Left forelimb (tissue), 1 donor: ENCODE measurements around the gene SLC25A13.
"Not testable (repeated sequence)": the region's sequence is repeated elsewhere in the genome, so short reads cannot be mapped to it uniquely, and the experiment has no call there.

Source experiments
- DNase-seq: peaks from one replicate; pipeline ENCODE4 v3.0.0-alpha.2; 2018; ENCODE audit warnings: low spot score

The SLC25A13 gene

DNA sequence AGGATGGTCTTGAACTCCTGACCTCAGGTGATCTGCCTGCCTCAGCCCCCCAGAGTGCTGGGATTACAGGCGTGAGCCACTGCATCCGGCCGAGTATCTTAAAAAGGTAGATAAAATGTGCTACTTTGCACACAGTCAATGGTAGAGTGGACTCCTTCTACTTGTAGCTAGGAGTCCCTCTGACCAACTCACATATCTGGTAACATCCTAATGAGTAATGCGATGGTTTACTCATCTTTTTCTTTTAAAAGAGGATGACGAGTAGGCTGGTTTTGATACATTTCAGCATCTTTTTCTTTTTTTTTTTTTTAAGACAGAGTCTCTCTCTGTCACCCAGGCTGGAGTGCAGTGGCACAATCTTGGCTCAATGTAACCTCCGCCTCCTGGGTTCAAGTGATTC lies 167.4 kb downstream of the SLC25A13 start:
- not testable (repeated sequence) for DNase-seq

DNA sequence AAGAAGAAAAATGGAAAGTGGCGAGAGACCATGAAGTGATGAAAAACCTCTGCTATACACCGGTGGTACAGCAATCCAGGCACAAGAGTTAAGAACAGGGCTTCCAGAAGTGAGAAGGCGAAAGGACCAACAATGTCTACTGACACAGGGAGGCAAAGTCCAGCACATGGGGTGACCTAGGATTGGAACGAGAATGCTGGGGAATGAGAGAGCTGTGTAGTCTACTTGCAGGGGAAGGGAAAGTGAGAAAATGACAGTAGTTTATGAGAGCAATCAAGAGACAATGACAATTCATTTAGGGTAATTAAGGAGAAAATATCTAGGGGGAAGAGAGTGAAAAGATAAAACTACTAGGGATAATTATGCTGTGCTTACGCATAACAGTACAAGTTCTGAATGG lies 169.2 kb downstream of the SLC25A13 start:
- DNase-seq, result no peak

DNA sequence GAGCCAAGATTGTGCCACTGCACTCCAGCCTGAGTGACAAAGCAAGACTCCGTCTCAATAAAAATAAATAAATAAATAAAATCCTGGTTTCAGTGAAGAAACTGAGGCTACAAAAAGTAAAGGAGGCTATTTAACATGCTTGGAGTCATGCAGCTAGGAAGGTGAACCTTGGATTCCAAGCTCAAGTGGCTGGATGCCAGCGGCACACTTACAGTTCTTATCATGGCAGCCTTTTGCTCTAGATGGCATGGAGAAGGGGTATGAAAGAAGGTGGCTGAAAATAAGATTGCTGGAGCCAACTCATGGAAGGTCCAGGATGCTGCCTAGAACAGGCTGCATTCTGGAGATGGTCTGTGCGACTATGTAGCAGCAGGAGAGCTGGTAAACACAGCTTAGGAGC lies 170.0 kb downstream of the SLC25A13 start:
- DNase-seq, result no peak

DNA sequence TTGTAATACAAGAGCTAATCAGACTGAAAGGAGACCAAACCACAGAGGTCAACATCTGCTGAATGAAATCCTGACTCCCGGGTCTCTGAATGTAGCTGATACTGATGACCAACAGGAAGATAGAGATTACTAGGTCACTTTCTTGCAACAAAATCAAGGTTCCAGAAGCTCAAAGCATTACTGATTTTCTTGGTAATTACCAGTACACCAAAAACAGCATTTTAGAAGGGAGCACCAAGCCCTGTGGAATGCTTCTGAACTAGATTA lies 177.7 kb downstream of the SLC25A13 start:
- DNase-seq, result no peak

DNA sequence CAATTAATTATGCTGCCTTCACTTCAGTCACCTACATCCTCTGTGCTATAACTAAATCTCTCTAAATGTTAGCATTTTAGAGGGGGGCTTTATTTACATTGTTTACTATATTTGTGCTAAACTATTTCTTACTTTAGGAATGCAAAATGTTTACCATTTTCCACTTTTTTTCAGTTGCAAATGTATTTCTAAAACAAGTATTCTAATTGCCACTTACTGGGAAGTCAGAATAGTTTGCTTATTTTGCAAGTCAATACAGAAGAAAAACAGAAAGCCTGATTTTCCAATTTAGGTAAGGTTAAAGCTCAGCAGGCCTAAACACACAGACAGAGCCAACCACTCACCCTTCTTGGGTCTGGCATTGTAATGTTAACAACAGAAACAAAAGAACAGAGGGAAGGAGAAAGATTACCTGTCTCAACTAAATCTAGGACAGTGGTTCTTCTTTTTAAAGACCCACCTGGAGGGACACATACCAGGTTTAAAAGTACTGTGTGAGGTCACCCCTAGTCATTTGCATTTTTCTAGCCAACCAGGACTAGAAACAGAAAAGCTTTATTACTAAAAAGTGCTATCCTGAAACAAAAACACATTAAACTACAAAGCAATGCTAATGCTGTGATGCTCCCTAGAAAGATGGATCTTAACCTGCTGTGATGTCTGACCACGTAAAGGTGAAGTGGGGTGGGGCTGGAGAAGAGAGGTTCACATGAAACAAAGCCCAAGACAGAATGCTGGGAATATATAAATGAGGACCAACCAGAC lies 178.2 kb downstream of the SLC25A13 start:
- DNase-seq, result no peak

DNA sequence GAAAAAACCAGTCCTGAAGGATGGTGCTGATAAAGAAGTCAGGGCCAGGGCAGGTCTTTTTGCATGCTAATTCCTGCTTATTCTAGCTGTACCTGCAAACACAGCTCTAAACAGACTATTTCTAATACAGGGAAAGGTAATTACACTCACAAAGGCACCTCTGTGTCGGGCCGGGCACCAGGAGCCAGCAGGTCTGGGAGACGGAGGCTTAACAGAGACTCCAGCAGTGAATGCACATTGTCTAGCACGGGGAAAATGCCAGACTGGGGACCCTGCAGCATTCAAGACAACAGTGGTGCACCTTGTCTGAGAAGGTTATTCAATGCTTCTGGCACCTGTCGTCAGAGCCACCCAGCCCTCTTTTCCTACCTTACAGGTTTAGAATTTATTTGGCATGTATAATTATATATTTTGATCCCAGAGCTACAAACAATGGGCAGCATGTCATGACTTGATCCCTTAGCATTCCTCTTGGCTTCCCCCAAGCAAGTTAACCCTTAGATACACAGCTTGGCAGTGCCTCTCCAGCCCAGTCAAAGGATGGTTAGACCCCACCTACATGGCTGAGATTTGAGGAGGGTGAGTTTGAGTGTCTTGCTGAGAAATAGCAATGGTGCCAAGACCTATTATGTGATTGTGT lies 185.2 kb downstream of the SLC25A13 start:
- DNase-seq, result no peak

DNA sequence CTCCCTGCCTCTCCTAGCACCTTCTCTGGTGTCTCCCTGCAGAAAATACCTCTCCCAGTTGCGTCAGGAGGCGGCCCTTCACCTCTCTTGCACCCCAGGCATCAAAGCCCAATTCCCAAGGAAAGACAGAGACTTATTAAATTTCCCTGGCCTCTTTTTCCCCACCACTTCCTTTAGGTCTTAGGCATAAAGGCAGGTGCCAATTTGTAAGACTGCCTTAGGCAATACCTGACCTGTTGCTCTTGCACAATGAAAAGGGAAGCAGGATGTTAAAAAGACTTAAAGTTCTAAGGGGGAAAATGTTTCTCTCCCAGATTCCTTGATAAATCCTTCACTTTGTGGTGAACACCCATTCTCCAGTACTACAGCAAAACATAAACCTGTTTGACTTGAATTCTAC lies 186.7 kb downstream of the SLC25A13 start:
- DNase-seq, result no peak

DNA sequence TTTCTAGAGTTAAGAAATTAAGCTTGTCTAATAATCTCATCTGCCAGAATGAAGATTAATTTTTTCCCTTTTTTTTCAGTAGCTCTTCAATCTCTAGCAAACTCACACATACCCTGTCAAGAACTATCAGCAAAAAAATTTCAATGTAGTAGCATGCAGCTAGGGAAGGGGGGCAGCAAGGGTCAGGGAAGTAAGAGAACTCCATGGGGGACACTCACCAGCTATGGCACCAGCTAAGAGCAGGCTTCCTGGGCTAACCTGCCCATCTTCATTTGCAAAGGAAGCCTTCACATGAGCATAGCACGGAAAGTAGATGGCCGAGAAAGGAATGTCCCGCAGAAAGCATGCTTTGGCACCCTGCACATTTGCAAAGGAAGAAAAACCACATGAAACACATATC lies 190.4 kb downstream of the SLC25A13 start:
- no peak for DNase-seq

DNA sequence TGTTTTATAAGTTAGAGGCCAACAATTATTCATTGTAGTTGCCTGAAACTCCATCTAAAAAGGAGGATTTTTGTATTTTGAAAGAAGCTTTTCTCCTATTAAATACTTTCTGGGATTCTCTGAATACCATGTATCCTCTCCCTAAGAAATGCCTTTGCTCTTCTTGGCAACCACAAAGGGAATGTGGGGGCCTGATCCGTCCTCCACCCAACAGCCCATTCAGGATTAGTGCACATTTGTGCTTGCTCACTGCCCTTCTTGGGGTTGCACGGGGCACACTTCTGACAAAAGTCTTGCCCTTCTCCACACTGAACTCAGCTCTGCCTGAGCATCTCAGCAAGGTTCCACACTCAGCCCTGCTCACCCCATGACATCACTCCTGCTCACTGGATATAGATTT lies 194.2 kb downstream of the SLC25A13 start:
- no peak for DNase-seq

DNA sequence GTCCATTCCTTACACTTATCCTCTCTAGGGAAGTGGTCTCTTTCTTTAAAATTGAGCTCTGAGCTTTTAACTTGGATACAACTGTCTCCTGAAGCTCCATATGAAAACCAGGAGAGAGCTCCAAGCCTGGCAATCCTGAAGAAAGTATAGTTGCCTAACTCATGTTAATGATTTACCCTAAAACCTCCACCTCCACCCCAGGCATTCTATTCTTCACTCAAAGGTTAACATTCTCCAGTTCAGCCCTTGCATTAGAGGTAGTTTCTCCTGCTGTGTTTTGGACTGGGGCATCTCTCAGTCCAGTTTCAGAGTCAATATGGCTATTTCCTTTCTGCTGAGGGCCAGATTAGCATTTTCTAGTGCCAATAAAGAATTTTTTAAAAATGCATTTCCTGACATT lies 195.5 kb downstream of the SLC25A13 start:
- no peak for DNase-seq

DNA sequence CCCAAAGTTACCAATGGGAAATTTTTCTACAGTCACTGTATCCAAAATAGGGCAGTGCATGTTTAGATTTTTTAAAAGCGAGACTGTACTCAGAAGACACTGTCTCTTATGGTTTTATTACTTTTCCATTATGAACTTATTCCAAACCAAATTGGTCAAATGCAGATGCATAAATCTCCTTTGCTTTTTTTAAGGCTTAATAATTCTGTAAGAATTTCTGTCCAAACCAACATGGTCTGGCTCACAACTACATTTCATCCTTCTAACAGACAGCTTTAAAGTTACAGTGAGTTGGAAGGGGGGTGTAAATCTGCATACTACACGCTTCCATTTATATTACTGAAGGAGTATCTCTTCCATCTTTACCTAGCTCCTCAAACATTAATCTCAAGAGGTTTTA lies 199.2 kb downstream of the SLC25A13 start:
- DNase-seq, result no peak

DNA sequence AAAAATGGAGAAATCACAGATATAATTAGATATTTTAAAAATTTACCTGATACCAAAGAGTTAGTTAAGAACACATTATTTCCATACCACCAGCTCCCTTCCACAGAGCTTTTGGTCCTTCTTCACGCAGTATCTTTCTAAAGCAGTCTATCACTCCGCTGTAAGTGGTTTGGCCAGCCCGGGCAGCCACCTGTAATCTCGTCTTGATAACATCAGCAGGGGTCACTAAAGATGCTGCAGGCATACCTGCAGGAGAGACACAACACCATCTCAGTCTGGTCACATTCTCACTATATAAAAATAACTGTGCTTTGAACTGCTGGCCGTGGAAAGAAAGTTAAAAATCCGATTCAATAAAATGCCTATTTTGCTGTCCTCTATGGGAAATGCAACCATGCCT lies 200.1 kb downstream of the SLC25A13 start:
- DNase-seq, result no peak

DNA sequence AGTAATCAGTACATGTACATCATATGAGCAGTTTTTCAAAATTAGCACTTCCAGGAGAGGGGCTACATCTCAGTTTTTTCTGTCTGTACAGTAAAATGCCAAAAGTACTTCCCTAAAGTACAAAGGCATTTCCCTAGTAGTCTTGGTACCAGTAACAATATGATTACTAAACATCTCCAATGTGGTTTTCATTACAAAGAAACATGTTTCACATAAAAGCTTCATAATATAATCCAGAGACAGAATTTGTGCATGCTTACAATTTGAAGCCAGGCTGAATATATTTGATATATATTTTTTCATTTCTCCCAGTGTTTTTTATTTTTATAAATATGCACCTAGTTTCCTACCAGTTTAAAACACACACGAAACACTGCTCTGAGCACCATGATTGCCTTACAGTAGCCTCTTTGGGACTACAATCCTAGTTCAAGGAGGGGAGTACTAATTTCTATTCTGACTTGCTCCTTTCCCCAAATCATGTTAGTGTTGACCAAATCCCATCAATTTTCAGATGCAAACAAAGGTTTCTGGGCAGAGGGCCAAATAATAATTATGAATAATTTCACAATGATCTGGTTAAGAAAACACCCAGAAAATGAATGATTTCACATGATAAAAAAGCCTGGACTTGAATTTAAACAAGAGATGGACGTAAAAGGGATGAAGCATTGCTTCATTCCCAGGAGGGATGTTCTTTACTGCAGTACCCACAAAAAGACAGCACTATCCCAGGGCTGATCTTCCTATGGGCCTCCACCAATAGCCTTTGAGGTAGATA lies 201.3 kb downstream of the SLC25A13 start:
- DNase-seq, result no peak

DNA sequence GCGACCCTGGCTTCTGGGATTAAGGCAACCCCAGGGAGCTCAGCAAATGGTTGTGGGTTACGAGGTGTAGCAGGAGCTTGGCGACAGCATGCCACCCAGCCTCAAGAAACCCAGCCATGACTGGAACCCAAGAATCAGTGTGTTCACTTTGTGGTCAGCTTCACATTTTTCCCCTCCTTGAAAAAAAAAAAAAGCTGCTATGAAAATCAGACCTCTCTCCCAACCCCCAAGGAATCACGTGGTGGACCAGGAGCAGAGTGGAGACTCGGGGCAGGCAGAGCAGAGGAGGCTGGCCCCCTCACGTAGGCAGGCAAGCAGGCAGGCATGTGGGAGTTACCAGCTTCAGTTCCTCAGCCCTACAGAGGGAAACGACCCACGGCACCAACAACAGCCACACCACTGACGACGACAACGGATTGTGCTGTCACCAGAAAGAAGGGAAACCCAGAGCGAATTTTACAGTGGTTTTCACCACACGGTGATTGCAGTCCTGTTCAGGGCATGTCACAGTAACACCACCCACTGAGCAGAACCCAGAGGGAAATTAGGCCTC lies 203.4 kb downstream of the SLC25A13 start:
- no peak for DNase-seq

DNA sequence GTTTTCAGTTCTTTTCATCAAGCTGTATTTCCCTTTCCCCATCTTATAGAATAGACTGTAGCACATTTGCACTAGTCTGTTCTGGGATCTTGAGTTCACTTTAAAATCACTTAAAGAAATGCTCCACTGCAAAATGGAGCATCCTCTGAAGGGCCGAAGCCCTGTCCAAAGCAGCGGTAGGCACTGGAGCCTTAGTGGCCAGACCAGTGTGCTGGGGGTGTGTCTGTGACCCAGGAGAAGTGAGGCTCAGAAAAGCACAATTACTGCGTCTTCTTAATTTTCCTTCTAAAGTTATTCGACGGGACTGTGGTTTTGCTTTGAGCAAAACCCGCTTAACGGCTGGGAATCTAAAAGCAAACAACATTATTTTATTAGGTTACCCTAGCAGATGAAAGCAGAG lies 205.7 kb downstream of the SLC25A13 start:
- DNase-seq, result no peak

DNA sequence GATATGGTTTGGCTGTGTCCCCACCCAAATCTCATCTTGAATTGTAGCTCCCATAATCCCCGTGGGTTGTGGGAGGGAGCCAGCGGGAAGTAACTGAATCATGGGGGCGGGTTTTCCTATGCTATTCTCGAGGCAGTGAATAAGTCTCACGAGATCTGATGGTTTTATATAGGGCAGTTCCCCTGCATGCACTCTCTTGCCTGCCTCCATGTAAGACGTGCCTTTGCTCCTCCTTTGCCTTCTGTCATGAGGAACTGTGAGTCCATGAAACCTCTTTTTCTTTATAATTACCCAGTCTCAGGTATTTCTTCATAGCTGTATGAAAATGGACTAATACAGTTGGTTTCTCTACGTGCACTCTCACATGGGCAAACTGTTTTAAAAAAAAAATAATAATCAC lies 207.7 kb downstream of the SLC25A13 start:
- DNase-seq, result no peak

DNA sequence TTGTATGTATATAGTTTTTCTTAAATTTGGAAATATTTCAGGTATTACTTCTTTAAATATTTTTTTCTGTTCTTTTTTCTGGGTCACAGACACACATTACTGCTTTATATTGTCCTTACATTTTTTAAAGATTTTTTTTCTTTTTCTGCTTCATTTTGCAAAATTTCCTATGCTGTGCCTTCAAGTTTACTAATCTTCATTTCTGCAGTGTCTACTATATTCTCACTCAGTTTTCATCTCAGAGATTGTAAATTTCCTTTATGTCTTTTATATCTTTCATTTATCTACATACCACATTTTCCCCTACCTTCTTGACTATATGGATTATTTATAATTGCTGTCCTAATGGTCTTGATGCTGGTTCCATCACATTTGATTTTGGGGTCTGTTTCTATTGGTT lies 210.5 kb downstream of the SLC25A13 start:
- DNase-seq, result no peak

DNA sequence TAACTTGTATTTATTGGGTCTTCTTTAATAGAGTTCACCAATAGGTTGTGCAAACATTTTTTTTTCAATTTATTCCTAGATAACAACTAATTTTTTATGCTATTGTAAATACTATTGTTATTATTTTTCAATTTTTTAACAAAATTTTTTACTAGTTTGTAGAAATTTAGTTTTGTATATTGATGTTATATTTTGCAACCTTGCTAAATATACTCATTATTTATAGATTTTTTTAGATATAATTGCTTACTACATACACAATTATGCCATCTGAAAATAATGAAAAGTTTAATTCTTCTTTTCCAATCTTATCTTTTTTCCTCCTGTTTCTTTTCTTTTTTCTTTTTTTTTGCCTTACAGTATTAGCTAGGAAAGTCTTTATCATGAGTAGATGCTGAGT lies 216.9 kb downstream of the SLC25A13 start:
- no peak for DNase-seq

DNA sequence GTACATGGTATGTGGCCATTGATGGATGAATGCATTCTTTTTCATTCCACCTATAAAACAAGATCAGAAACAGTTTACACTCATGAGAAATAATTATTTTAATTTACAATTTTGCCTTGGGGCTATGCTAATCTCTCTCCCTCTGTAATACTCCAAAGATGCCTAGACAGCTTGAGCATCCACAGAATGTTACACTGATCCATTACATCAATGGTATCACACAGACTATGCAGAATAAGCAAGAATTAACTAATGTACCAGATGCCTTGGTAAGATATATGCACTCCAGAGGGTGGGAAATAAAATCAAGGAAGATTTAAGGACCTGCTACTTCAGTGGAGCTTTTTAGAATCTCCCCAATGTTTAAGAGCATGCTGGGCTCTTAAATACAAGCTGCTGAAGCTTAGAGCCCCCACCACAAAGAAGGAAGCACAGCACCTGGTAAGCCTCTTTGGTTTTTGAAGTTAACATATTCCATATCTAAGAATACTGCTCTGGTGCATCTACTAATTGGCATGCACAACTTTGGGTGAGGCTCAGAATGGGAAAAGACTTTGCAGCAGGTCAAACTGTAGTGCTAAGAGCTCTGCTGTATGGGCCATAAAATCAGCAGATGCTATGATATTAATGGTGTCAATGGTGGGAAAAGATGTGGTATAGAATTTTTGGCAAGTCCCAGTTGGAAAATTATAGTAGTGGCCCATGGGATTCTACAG lies 219.6 kb downstream of the SLC25A13 start:
- DNase-seq, result no peak

DNA sequence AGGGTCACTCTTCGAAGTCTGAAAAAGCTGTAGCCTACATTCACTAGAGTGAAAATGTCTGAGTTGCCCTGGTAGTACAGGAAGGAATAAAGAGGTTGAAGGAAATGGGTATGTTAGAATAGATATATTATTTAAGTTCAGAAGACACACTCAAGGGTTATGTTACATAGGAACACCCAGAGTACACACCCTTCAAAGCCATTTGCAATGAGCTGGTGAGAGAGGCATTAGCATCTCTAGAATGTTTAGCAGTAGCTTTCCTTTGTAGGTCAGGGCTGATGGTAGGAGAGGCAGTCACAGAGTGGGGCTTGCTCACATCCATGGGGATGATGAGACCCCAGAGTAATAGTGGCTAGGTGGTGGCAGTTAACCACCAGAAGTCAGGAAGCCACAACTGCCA lies 221.2 kb downstream of the SLC25A13 start:
- no peak for DNase-seq

DNA sequence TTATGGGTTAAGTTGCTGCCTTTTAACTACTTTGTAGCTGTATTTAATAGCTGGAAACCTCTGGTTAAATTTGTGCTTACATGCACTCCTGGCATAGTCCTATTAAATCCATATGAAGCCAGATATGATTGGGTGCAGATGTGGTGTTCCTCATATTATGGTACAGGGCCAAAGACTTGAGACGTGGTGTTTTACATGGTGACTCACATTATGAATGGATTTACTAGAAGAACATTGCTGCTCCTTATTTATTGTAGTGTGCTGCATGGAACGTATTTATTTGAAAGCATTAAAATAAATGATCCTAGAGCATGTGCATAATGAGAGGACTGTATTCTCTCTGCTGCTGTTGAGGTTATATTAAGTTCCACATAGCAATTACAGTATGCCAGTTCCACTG lies 224.1 kb downstream of the SLC25A13 start:
- DNase-seq, result no peak

DNA sequence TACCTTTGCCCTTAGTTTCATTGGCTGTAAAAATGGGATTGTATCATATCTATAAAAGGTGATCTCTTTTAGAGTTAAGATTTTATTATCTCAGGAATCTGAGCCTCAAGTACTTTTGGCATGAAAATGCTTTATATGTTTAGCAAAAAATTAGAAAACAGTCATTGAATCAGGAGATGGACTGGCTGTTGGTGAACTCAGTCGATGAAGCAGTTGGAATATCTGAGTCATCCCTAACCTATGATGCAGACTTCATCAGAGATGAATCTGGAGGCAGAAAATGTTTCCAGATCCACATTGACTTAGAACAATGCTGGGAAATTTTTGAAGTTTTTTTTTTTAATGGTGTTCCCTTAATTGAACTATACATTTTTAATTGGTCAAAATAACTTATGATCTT lies 228.5 kb downstream of the SLC25A13 start:
- no peak for DNase-seq

DNA sequence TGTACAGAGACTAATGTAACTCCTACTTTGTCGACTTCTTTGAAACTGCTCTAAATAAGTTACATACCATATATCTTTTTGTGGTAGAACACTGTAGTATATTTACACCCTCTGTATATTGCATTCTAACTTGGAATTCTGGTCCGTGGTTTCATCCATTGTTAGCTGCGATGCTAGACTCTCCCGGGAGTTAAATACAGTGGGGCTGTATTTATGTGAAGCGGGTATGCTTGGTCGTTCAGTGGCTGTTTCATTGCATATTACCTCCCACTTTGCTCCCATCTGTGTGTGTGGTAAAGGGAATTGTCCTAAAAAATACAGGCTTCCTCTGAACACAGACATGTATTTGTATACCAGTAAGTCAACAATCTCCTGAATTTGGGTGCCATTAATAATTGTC lies 231.1 kb downstream of the SLC25A13 start:
- no peak for DNase-seq
